PFSK-1 (cell line): Measurements from ENCODE around the gene ZNF280B.

Experiments
- POLR2AphosphoS5 ChIP-seq: IDR thresholded peaks from 2 replicates; pipeline ENCODE4 v1.6.1; 2012; ENCODE audit warnings: low read depth, mild to moderate bottlenecking, control low read depth, low read length, moderate library complexity
- TAF1 ChIP-seq: IDR thresholded peaks from 2 replicates; pipeline ENCODE4 v1.6.1; 2012; ENCODE audit warnings: low read length, control low read depth, borderline replicate concordance; ENCODE audit not compliant: insufficient read depth
- TF ChIP-seq, protein P1 (sequence below), 2 experiments: IDR thresholded peaks; 2 replicates each; pipeline versions ENCODE4 v1.6.1 to v1.8.0; 2011 to 2012; ENCODE audit warnings: low read depth in 2 of 2, low read length in 2 of 2, control low read depth in 1 of 2, inconsistent platforms in 1 of 2, mild to moderate bottlenecking in 1 of 2, moderate library complexity in 1 of 2; ENCODE audit not compliant: insufficient read depth in 1 of 2

DNA sequence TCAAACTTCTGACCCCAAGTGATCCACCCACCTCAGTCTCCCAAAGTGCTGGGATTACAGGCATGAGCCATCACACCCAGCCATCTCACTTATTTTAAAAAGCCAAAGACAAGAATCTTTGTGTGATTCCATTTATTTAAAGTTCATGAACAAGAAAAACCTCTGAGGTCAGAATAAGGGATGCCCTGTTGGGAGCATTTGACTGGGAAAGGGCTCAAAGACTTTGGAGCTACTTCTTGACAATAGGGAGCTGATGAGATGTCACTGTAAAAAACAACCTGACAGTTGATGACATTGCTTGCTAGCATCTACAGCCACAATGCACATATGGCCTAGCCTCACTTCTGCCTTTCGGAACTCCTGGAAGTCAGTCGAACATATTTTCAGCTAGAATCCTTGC, 5.1 kb upstream of the ZNF280B start:
- TF ChIP-seq POLR2AphosphoS5: no peak
- TF ChIP-seq, protein P1, sequence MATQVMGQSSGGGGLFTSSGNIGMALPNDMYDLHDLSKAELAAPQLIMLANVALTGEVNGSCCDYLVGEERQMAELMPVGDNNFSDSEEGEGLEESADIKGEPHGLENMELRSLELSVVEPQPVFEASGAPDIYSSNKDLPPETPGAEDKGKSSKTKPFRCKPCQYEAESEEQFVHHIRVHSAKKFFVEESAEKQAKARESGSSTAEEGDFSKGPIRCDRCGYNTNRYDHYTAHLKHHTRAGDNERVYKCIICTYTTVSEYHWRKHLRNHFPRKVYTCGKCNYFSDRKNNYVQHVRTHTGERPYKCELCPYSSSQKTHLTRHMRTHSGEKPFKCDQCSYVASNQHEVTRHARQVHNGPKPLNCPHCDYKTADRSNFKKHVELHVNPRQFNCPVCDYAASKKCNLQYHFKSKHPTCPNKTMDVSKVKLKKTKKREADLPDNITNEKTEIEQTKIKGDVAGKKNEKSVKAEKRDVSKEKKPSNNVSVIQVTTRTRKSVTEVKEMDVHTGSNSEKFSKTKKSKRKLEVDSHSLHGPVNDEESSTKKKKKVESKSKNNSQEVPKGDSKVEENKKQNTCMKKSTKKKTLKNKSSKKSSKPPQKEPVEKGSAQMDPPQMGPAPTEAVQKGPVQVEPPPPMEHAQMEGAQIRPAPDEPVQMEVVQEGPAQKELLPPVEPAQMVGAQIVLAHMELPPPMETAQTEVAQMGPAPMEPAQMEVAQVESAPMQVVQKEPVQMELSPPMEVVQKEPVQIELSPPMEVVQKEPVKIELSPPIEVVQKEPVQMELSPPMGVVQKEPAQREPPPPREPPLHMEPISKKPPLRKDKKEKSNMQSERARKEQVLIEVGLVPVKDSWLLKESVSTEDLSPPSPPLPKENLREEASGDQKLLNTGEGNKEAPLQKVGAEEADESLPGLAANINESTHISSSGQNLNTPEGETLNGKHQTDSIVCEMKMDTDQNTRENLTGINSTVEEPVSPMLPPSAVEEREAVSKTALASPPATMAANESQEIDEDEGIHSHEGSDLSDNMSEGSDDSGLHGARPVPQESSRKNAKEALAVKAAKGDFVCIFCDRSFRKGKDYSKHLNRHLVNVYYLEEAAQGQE (IDR thresholded peaks at IDR 0.05; ENCODE audit: insufficient read depth in 1 of 2, low read depth in 2 of 2, low read length in 2 of 2): no peak
- no peak for TF ChIP-seq TAF1
